ENCODE results near the gene RAPGEF5.

GRCh38 chr7:22326181-22326580 is 30.8 kb downstream of the RAPGEF5 start:
- TF ChIP-seq CTCF (IDR thresholded peaks at IDR 0.05; ENCODE audit: low read length) (no peak), EZH2phosphoT487 (IDR thresholded peaks at IDR 0.05; ENCODE audit: low read length) (no peak), EZH2 (optimal IDR thresholded peaks at IDR 0.05; ENCODE audit: low read depth, low read length) (no peak)
